ENCODE data around the gene GDI2. TPM values are rescaled to one million over a fixed set of nuclear protein-coding genes. Genes with fewer than 3 reads are reported as not detected.
A peak's percentile ranks its signal among the peaks of the same experiment; 100 is the strongest.

GDI2 gene
- 254 to 259 TPM (median 256 TPM) in 3 replicates for total RNA-seq
- long read RNA-seq, transcript GDI2-203 (11 exons, 2,412 nt), result major isoform, 489 of 539 reads
- long read RNA-seq, transcript GDI2-202 (10 exons, 1,408 nt), result minor isoform, 13 of 539 reads
- long read RNA-seq, partial matches to known transcripts, result 17 of 539 reads
- long read RNA-seq, other reads (novel, unspliced or antisense), result 20 of 539 reads

GRCh38 chr10:5813341-5814109 is at the start of gene GDI2:
TSS of gene GDI2 (minus strand) at chr10:5813434. CDS start at chr10:5813258, 176 bp downstream.
- no peak for TF ChIP-seq CTCF (IDR thresholded peaks at IDR 0.05)
- Mint-ChIP-seq H3K4me1 (ENCODE audit: low read depth) (peaks cover 42% of the 10 kb centered on the region), H3K27ac (ENCODE audit: unreplicated experiment) (peak within 1 kb of the TSS; percentile 95), H3K27me3 (ENCODE audit: low read depth) (no peaks in the 10 kb centered on the region), H3K36me3 (ENCODE audit: low read depth) (no peaks in the 10 kb centered on the region), H3K9me3 (ENCODE audit: low read depth) (no peaks in the 10 kb centered on the region), H3K4me3 (ENCODE audit: unreplicated experiment) (peak within 1 kb of the TSS; percentile 90)
- peak; percentile 97 for DNase-seq (ENCODE audit: low spot score)

- TF ChIP-seq CTCF (IDR thresholded peaks at IDR 0.05), result no peak
- Mint-ChIP-seq H3K9me3 (ENCODE audit: low read depth) (peaks cover 3% of the 10 kb centered on the region), H3K36me3 (ENCODE audit: low read depth) (no peaks in the 10 kb centered on the region), H3K27me3 (ENCODE audit: low read depth) (no peaks in the 10 kb centered on the region), H3K27ac (ENCODE audit: unreplicated experiment) (peak overlapping the region; percentile 96), H3K4me1 (ENCODE audit: low read depth) (peaks cover 19% of the 10 kb centered on the region), H3K4me3 (ENCODE audit: unreplicated experiment) (no peak overlapping the region)
- peak; percentile 30 for DNase-seq (ENCODE audit: low spot score)
Observed at GRCh38 chr10:5862360-5862961, 49.2 kb upstream of the GDI2 start.

GRCh38 chr10:5860066-5860465 is 46.8 kb upstream of the GDI2 start:
- no peaks in the 10 kb centered on the region for H3K36me3 Mint-ChIP-seq (ENCODE audit: low read depth)
- peaks cover 19% of the 10 kb centered on the region for H3K4me1 Mint-ChIP-seq (ENCODE audit: low read depth)
- no peak for TF ChIP-seq CTCF (IDR thresholded peaks at IDR 0.05)
- no peak overlapping the region for H3K4me3 Mint-ChIP-seq (ENCODE audit: unreplicated experiment)
- no peak for DNase-seq (ENCODE audit: low spot score)
- H3K9me3 Mint-ChIP-seq (ENCODE audit: low read depth), result peaks cover 3% of the 10 kb centered on the region
- no peak overlapping the region for H3K27ac Mint-ChIP-seq (ENCODE audit: unreplicated experiment)
- no peaks in the 10 kb centered on the region for H3K27me3 Mint-ChIP-seq (ENCODE audit: low read depth)

GRCh38 chr10:5858811-5859210 is 45.6 kb upstream of the GDI2 start:
- Mint-ChIP-seq H3K4me1 (ENCODE audit: low read depth) (peaks cover 19% of the 10 kb centered on the region), H3K36me3 (ENCODE audit: low read depth) (no peaks in the 10 kb centered on the region), H3K27ac (ENCODE audit: unreplicated experiment) (no peak overlapping the region), H3K27me3 (ENCODE audit: low read depth) (no peaks in the 10 kb centered on the region), H3K9me3 (ENCODE audit: low read depth) (peaks cover 3% of the 10 kb centered on the region), H3K4me3 (ENCODE audit: unreplicated experiment) (no peak overlapping the region)
- DNase-seq (ENCODE audit: low spot score), result peak; percentile 27
- TF ChIP-seq CTCF (IDR thresholded peaks at IDR 0.05), result no peak

GRCh38 chr10:5856701-5857004 is 43.4 kb upstream of the GDI2 start:
- Mint-ChIP-seq H3K27ac (ENCODE audit: unreplicated experiment) (no peak overlapping the region), H3K36me3 (ENCODE audit: low read depth) (no peaks in the 10 kb centered on the region), H3K9me3 (ENCODE audit: low read depth) (peaks cover 3% of the 10 kb centered on the region), H3K27me3 (ENCODE audit: low read depth) (no peaks in the 10 kb centered on the region), H3K4me1 (ENCODE audit: low read depth) (peaks cover 10% of the 10 kb centered on the region), H3K4me3 (ENCODE audit: unreplicated experiment) (no peak overlapping the region)
- DNase-seq (ENCODE audit: low spot score), result peak; percentile 28
- TF ChIP-seq CTCF (IDR thresholded peaks at IDR 0.05), result no peak
